Midbrain (tissue), 1 donor: Measurements from ENCODE around the gene ITPRIP.
A peak's percentile ranks its signal among the peaks of the same experiment; 100 is the strongest.

Source experiments
- DNase-seq: peaks from one replicate; lab custom pipeline; 2025; lab: John Stamatoyannopoulos, UW

ITPRIP gene

DNA sequence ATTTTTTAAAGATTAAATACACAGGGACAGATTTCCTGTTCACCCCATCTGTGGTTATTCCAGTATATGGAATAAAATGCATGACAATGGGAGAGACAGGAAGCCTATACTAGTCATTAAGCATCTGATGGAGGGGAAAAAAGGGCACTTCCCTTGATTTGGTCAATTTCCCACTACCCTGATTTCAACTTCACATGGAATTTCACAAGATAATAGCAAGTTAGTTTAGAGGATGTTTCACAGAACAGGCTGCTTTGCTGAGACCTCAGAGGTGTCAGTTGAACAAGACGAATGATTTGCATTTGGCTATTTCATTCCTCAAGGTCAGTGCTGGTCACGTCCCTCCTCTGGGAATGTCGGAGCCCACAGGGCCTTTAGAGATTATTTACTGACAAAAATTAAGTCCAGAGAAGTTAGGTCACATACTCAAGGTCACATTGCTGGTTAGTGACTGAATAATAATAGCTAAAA is 4.7 kb upstream of the ITPRIP start:
- no peak for DNase-seq

DNA sequence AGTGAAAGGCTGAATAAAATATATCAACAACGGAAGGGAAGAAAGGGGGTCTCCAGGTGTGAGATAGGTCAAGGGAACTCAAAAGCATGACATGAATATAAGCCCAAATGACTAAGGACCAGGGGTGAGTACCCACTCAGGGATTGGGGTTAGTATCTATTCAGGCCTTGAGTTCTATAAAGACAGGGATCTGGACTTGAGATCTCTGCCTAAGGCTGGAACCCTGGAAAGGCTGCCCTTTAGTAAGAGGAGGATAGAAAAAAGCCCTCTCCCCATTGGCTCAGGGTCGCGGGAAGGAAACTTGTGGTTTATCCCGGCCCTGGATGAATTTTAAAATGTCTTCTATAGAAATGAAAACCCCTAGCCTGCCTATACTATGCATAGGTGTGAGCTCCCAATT is 2.4 kb upstream of the ITPRIP start:
- DNase-seq, result no peak

DNA sequence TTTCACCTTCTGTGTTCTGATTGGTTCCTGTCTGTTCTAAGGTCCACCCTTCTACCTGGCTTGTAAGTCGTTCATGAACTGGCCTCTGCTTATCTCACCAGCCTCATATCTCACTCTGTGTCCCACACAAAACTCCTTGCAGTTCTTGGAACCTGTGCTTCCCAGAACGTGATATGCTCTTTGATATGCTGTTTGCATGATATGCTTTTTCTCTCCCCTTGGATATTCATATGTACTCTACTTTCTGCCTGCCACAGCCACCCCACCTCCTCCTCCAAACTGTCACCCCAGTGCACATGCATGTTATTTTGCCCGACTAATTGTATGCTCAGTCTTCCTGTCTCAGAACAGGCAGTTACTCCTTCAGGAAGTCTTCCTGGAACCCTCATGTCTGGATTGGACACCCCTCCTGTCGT is 1.9 kb upstream of the ITPRIP start:
- no peak for DNase-seq

DNA sequence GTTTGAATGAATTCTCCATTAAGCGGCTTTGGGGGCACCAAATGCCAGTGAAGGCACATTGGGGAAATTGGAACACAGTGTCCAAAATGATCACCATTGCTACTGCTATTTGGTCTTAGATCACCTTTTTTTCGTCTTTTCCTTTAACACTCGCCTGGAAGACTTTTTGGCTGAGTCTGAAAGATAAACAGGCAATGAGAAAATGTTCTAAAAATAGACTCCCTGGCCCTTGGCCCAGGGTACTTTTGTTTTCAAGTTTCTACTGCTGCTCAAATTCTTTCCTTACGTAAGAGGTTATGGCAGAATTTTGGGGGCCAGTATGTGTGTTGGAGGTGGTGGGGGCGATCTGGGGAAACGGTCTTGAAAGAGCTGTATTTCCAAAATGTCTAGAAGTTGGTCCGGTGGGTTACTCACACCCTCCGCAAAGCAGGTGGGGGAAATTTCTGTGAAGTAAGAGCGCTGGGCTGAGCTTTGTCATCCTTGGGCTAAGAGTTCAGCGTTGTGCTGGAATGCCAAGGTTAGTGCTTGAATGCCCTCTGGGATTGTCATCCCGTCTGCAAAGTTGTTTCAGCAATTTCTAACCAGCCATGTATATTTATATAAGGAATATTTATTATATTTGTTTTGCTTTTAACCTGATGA is 1.3 kb upstream of the ITPRIP start:
- peak; percentile 39 for DNase-seq

DNA sequence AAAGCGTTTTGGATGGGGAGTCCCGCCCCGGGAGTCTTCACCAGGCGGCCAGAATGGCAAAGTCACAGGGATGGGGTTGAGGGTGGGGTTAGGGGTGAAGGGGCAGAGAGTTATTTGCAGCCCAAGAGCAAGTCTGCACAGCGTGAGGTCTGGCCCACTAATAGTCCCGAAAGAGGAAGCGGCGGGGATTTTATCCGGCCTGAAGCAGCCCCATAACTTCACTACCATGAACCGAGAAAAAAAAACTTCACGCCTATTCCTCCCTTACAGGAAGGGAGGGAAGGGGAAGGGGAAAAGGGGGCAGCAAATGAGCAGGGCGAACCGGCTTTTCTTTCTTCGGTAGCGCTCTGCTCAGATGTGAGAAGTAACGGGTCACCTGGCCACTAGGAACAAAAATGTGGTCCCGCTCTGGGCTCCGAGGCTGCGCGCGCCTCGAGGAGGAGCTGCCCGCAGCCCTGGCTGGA is 712 bp downstream of the ITPRIP start:
- peak; percentile 53 for DNase-seq

DNA sequence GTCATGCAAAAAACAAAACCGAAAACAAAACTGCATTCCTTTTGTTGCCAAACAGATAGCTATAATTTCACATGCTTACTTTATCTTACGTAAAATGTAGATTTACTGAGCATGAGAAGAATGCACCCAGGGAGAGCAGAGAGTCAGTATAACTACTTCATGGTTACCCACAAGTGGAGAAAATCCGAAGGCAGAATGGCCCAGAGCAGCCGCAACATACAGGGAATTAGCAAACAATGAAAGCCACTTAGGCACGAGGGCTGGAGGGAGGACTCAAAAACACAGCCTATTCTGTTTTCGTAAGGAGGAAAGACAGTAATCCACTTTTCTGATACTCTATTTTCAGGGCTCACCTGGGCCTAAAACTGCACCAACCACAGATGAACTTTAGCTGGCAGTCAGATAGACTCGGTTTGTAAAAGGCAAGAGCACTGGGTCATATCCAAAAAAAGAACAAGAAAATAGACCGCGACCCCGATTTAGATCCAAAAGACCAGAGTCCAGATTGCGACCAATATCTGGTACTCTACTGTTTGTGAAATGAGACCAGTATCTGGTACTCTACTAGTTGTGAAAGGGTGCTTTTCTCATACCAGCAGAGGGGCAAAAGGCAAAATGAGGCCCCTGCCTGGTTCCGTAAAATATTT is 1.3 kb downstream of the ITPRIP start:
- no peak for DNase-seq

DNA sequence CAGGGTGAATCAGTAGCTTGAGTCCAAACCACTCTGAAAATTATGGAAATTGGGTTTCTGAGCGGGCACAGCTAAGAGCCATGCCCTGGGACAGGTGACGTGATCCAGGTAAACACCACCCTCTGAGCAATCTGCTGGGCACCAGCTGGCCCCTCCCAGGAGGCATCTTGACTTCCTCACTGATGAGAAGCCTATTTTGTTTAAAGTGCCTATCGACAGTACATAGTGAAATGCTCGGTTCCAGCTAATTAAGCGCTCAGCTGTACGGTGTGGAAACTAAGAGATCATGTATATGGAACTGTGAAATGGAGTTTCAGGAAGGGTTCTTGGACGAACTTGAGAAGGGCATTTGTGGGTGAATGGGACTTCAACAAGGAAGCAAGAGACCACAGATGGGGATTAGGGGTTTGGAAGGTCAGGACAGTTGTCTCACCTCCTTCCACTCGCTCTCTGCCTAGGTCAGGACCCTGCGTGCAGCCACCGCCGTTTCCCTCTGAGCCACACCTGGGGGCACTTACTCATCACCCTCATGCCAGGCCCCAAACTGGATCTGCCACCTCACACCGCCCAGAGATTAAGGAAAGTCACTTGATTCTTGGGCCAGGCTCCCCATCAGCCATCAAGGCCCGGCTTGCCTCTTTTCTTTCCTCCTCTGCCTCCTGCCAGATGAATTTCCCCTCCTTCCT is 3.2 kb downstream of the ITPRIP start:
- no peak for DNase-seq

DNA sequence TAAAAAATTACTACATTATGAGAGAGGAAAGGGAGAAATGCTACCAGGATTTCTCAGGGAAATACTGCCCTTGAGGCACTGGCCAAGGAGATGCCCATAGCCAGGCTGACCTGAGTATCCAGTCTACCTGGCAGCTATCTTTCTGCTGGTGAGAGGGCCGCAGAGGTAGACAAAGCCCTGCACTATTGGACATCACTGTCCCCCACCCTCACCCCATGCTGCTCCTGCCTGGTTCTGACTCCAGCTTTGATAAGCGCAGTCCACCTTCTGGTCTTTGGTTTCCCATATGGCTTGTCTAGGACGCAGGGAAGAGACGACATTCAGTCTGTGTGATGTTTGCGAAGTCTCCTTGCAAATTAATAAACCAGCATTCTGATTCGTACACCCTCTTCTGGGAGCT is 3.7 kb downstream of the ITPRIP start:
- DNase-seq, result no peak

DNA sequence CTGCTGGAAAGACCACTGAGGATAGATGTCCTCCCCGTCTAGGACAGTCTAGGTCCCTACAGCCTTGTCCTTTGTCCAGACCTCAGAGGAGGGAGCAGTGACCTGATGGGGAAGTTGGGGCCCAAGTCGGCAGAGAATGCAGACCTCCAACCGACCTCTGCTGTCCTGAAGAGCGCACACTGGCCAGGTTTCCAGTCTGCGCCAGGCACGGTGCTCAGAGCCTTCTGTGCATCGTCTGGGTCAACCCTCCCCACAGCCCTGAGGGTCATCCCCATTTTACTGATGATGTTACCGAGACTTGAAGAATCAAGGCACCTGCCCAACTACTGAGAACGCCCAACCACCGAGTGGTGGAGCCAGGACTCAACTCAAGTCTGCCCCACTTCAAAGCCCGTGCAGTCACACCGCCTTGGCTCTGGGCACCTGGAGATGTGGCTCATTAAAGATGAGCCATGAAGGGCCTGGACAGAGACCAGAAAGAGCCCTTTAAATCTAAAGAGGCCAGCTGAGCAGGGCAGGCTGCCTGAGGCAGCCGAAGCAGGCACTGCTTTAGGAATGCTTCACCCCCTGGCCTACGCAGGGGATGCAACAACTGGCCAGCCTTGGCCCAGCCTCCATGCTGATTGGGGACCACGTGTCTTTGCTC is 4.4 kb downstream of the ITPRIP start:
- no peak for DNase-seq

DNA sequence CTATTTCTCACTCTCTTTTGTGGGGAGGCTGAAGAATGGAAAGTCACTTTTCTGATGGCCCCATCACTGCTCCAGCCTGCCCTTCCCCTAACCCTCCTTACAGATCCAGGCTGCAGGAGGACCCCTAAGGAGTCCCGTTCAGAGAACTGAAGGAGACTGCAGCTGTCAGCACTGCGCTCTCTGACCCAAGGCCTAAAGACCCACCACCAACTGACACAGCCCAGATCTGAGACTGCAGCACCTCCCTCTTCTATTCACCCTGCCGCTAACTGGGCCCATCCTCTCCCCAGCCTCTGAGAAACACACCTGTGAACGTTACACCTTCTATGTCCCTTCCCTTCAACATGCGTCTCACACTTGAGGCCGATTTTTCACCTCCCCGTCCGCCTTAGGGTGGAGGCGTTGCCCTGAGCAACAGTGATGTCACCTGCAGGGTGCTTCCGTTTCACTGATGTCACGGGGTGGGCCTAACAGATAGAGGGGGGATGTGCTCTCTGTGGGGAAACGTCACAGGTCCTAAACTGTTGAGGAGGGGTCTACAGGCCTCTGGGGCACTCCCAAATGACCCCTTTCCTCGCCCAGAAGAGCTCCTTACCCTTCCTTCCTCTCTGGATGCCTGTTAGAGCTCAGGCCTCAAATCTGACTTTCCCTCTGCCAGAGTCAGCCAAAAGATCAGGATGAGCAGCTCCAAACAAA is 5.1 kb downstream of the ITPRIP start:
- DNase-seq, result no peak

DNA sequence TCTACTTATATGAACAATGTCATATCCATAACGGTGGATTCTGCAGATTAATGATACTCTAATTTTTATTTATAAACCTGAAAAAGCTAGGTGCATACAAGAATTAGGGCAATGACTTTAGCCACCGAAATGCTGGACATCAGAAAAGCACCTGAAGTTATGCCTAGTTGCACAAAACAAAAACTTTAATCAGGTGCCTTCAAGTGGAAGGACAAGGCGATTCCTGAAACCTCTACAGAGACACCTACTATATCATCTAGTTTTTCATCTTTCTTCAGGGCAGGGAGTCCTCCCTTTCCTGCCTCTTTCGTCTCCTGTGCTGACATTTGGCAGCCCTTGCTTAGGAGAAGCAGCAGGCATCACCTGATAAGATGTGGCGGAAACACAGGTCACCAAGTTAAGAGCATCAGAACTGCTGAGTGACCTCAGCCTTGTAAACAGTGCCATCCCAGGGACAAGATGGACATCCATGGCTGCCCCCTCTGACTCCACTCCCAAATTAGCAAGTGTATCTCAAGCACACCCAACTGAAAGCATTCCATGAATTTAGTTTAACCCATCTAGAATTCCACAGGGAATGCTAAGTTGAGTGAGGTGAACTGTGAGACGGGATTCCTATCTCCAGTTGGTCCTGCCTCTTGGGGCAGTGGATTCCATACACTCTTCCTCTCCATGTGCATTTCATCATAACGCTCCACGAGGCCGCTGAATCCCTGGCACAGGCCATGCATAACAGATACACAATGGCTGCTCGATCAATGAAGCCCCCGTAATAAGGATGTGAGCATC is 5.8 kb downstream of the ITPRIP start:
- no peak for DNase-seq

DNA sequence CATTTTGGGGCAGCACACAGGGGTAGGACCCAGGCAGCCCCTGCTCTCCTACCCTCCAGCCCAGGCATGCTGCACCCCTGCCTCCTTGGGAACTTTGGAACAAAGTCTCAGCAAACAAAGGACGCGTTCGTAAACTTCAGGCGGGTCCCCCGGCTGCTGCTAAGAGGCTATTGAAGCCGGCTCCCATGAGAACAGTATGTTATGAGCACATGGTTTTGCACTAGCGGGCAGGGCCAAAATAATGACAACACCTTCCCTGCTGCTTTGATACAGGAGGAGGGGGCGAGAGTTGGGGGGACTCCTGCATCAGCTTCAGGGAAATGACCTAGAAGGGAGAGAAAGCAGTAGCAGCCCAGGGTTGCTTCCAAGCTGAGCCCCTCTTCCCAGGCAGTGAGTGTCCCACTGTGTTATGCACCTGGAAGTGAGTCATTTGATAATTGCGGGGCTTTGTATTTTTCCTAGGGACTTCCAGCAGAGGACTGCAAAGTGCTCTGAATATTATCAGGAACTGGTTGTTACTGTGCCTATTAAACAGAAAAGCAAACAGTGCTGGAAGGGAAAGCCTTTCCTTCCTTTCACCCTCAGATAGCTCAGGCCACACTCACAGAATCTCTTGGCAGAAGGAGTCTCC is 6.9 kb downstream of the ITPRIP start:
- DNase-seq, result no peak

DNA sequence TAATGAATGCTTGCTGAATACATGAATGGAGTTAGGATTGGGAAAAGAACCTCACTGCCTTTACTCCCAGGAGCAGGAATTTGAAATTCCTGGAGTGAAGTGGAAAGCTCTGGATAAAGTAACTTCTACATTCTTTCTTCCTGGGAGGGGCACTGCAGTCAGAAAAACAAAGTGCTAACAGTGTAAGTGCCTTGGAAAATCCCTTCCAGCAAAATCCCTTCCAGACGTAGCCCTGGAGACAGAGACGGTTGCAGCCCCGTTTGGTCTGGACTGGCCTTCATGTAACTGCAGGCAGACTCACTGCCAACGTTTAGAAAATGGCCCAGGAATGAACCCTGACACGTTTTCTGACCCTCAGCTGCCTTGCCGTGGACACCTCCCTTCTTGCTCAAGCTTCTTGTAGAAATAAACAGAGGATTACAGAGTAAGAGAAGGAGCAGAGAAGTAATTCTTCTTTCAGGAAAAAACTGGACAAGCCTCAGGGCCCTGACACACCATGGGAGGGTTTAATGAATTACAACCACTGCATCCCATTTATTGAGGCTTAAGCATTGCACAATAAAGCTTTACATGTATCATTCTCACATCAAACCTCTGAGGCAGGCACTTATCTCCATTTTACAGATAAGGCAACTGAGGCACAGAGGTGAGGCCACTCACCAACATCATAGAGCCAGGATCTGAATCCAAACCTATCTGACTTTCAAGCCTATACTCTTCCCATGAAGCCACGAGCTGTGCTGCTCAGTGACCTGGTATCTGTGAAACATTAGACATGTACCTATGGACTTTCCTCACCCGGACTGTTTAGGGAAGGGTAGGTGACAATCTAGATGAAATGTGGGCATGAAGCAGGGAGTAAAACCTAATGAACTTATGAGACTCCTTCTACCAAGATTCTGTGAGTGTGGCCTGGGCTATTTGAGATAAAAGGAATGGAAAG is 7.8 kb downstream of the ITPRIP start:
- DNase-seq, result peak; percentile 44

DNA sequence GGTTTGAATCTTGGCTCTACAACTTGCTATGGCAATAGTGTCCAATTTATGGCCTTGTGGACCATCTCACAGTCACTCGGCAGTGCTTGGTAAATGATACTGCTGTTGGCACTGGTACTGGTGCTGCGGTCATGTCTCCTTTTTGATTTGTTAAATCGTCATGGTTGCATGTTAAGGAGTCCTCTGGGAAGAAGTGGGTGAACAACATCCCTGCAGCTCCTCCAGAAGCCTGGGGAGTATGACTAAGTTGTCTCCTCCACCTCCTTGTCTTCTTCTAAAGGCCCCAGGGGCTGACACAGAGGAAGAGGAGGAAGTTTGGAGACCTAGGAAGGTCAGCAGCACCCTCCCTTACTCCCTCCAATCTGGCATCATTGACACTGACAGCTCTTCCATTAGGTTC is 8.5 kb downstream of the ITPRIP start:
- no peak for DNase-seq

DNA sequence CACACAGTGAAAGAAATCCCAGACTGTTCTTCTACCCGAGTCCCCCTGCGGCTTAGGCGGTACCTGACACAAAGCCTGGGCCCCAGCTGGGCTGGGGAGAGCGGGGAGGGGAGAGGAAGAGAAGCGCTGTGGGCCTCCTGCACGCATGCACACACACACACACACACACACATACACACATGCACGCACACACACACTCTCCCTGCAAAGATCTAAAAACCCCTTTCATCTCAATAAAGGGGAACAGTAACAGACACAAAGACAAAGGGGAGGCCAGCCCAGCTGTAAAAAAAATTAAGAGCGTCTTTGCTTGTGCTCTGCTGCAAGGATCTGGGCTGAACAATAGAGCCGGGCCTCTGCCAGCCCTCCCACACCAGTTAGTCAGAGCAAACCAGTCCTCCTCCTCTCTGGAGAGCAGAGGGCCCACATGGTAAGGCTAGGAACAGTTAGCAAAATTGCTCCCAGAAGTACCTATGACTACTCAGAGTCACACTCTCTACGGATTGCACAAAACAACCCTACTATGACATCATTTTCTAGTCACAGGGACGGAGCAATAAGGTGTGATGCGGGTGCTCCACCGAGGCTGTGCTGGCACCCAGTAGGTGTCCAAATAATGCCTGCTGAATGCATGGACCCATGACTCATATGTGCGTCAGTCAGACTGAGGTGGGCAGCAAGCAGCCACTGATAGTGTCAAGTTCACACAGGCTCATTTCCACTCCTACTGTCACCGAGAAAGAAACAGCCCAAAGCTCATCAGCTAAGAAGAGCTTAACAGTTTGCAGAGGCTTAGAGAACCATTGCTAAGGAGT is 9.2 kb downstream of the ITPRIP start:
- DNase-seq, result peak; percentile 60

DNA sequence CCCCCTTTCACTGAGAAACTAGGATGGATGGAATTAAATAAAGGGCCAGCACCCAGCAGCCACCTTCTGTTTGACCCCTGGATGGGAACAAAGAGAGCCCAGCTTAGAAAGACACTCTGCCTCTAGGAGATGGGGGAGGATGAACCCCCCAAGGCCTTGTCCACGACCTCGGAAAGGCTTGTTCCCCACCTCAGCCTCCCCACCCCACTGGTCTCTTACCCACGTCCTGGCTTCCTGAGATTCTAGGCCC is 9.7 kb downstream of the ITPRIP start:
- DNase-seq, result no peak

DNA sequence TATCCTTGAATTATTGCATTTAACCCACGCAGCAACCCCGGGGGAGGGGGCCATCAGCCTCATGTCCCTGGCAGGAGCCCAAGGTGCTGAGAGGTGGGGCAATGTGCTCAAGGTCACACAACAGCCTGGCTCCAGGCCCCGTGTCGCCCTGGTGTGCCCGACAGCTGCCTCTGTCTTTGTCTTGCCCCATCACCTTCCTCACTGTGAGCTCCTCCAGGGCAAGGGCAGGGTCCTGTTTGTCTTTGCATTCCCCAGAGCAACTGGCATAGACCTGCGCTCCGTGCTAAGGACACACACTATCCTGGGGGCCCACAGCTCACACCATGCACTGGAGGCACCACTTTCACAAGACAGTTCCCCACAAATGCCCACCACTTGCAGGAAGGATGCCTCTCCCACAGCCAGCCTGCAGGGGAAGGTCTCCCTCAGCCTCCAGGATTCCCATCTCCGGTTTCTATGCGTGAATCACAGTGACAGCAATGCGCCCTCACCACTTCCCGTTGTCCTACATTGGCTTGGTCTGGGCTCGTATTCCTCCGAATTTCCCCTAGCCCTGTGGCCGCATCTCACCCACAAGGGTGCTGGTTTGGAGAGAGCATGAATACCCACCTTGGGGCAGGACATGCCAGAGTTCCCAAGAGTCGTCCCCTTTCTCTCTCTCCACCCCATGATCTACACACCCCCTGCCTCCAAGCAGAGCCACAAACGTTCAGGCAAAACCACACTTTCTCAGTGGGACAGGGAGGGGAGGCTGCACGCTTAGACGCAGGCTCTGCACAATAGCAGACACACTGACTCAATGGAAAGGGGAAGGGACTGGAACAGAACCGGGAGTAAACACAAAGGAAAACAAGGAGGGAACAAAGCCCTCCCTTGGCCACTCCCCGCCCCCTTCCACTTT is 10.3 kb downstream of the ITPRIP start:
- DNase-seq, result peak; percentile 50

DNA sequence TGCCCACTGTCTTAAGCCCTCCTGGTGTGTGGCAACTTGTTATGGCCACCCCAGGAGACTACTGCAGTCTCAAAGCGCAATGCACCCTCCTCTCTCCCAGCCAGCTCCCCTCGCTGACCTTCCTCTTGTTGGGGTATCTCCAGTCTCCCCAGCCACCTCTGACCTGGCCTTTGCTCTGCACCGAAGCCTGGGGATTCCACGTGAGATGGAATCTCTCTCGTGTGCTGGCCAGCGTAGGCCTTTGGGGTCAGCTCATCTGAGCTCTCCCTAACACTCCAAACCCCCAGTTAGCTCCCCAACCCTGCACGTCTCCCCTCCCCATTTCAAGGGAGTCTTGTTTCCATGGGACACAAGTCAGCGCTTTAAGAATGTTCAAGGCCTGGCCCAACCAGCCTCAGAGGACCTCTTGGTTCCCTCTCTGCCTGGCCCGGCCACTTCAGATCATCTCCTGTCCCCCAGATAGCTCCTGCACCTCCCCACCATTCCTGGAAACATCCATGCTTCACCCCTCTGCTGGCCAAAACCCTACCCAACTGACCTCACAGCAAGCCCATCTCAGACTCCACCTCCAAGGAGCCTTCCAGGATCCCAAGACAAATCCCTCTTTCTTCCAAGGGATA is 11.2 kb downstream of the ITPRIP start:
- no peak for DNase-seq
